NCI-H524 treated with DMSO at 0.1 percent for 48 hours (cell line): ENCODE data around the gene SIX6.
"Not testable (repeated sequence)": the region's sequence is repeated elsewhere in the genome, so short reads cannot be mapped to it uniquely, and the experiment has no call there.

Experiments used
- DNase-seq: peaks from one replicate; lab custom pipeline; 2025; lab: John Stamatoyannopoulos, UW

The SIX6 gene

GRCh38 chr14:60508707-60509437 is at the start of gene SIX6:
TSS of gene SIX6 (plus strand) at chr14:60509146. CDS start at chr14:60509399, 253 bp downstream.
- peak; percentile 77 for DNase-seq

- not testable (repeated sequence) for DNase-seq
These were observed 28.7 kb upstream of the SIX6 start for GRCh38 chr14:60480248-60480647.

- DNase-seq = no peak
These were observed 26.2 kb upstream of the SIX6 start for GRCh38 chr14:60482743-60483142.

GRCh38 chr14:60485057-60485597 is 23.8 kb upstream of the SIX6 start:
- DNase-seq = no peak

GRCh38 chr14:60485598-60486251 is 23.2 kb upstream of the SIX6 start, which contains the start of gene C14orf39:
TSS of gene C14orf39 (minus strand) at chr14:60486063. CDS start at chr14:60485078, 985 bp downstream.
- peak; percentile 41 for DNase-seq

GRCh38 chr14:60487211-60487610 is 21.7 kb upstream of the SIX6 start:
- no peak for DNase-seq

GRCh38 chr14:60488175-60488574 is 20.8 kb upstream of the SIX6 start:
- DNase-seq = no peak

GRCh38 chr14:60490270-60490669 is 18.7 kb upstream of the SIX6 start:
- no peak for DNase-seq

- no peak for DNase-seq
These were observed 13.0 kb upstream of the SIX6 start for GRCh38 chr14:60495946-60496345.

GRCh38 chr14:60502541-60502940 is 6.4 kb upstream of the SIX6 start:
- DNase-seq = no peak

- DNase-seq = no peak
These were observed 3.5 kb upstream of the SIX6 start for GRCh38 chr14:60505448-60505847.

- no peak for DNase-seq
These were observed 2.9 kb upstream of the SIX6 start for GRCh38 chr14:60506010-60506409.

GRCh38 chr14:60506462-60506984 is 2.4 kb upstream of the SIX6 start:
- no peak for DNase-seq

- DNase-seq = no peak
These were observed 1.7 kb upstream of the SIX6 start for GRCh38 chr14:60506985-60507829.

GRCh38 chr14:60508363-60508706 is 611 bp upstream of the SIX6 start:
- no peak for DNase-seq

- peak; percentile 30 for DNase-seq
These were observed 700 bp downstream of the SIX6 start for GRCh38 chr14:60509438-60510253.

GRCh38 chr14:60510254-60510950 is 1.5 kb downstream of the SIX6 start:
- no peak for DNase-seq

GRCh38 chr14:60510951-60511599 is 2.1 kb downstream of the SIX6 start:
- DNase-seq = no peak

- no peak for DNase-seq
These were observed 3.2 kb downstream of the SIX6 start for GRCh38 chr14:60512126-60512525.

GRCh38 chr14:60512973-60513571 is 4.1 kb downstream of the SIX6 start:
- no peak for DNase-seq
